GM19351 (cell line): Measurements from ENCODE around the gene ZNF775.
A peak's percentile ranks its signal among the peaks of the same experiment; 100 is the strongest.

Experiments used
- ATAC-seq: cut with Tn5 transposase; IDR thresholded peaks from one replicate; pipeline ENCODE4 v1.9.1; 2021; ENCODE audit warnings: mild to moderate bottlenecking, moderate library complexity; ENCODE audit not compliant: unreplicated experiment

ZNF775 gene

DNA sequence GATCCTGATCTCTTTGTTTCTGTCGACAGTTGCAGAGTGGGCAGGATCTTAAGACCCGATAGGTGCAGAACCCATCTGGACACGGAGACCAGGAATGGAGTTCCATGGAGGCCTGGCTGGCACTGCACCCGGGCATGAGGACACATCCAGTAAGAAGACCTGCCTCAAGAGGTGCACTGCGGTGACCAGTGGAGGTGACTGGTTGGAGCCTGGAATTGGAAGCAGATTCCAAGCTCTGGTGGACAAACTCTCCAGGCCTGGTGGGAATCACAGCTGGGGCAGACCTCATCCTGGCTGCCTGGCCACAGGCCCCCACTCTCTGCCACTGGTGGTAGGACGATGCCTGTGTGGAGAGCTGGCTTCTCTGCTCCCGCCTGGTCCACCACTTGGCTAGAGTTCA lies 31.0 kb downstream of the ZNF775 start:
- no peak for ATAC-seq

GRCh38 chr7:150410680-150411346 lies 31.7 kb downstream of the ZNF775 start:
- no peak for ATAC-seq

- no peak for ATAC-seq
These were observed 32.5 kb downstream of the ZNF775 start for GRCh38 chr7:150411606-150412005.

DNA sequence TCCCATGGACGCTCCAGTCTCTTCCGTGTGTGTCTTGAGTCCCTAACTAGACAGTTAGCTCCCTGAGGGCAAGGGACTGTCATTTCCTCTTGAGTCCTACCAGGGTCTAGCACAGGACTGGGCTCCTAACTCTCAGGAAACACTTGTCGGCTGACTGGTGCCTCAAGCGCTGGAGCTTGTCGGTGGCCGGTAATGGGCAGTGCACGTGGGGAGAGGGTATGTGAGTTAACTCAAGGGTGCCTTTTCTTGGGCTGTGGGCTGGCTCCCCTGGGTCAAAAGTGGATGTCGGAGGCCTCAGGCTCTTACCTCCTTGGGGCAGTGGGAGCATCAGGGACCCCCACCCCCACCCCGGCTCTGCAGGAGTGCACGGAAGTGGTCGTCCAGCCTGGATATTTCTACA lies 32.9 kb downstream of the ZNF775 start:
- no peak for ATAC-seq

- no peak for ATAC-seq
These were observed 33.7 kb downstream of the ZNF775 start for GRCh38 chr7:150412518-150413488.

- ATAC-seq: no peak
These were observed 34.5 kb downstream of the ZNF775 start for GRCh38 chr7:150413640-150414081.

GRCh38 chr7:150415161-150416153 lies 36.3 kb downstream of the ZNF775 start:
- ATAC-seq: no peak

DNA sequence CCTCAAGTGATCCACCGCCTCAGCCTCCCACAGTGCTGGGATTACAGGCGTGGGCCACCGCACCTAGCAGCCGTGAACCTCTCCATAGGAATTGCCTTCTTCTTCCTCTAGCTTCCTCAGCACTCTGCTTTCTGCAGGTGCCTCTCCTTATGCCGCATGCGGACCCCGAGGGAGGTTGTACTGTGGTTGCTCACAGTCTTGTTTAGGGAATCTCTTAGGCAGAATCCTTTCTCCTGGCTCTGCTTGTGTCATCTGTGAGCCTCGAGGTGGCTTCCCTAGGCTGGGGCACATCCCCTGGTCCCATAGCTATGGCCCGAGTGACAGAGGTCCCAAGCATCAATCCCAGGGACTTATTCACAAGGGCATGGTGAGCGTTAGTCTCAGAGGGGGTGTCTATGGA lies 38.1 kb downstream of the ZNF775 start:
- no peak for ATAC-seq

DNA sequence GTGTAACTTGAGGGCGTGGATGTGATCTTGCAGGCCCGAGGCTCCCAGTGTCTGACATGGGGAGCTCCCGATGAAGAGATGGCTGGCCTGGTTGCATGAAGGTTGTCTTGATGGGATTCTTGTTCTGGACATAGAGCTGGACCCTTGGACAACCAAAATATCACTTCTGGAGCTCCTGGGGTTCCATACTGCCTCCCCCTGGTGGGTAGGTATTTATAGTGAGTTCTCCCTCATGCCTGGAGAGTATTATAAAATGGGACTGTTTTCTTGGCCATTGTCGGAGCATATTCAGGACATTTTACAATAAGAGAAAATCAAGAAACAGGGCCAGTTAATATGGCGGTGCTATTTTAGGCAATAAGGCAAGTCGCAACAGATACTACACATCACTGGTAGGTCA lies 38.7 kb downstream of the ZNF775 start:
- ATAC-seq: no peak

DNA sequence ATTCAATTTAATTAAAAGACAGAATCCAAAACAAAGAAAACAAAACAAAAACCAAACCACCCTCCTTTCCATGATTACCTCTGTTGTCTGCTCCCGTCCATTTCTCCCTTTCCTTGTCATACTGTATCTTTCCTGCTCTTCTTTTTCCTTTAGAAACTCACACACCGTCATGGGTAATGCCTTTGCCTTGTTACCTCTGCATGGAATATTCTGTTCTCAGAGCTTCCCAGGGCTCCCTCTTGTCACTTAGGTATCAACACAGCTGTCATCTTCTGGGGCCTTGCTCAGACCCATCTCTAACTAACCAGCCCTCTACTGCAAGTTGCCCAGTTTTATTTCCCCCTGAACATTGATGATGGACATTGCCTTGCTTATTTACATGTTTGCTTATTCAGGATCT lies 41.1 kb downstream of the ZNF775 start:
- ATAC-seq: no peak

GRCh38 chr7:150420987-150421674 lies 42.0 kb downstream of the ZNF775 start:
- peak; percentile 99 for ATAC-seq

- ATAC-seq: no peak
These were observed 42.7 kb downstream of the ZNF775 start for GRCh38 chr7:150421831-150422230.

- ATAC-seq: no peak
These were observed 46.5 kb downstream of the ZNF775 start for GRCh38 chr7:150425670-150426069.

DNA sequence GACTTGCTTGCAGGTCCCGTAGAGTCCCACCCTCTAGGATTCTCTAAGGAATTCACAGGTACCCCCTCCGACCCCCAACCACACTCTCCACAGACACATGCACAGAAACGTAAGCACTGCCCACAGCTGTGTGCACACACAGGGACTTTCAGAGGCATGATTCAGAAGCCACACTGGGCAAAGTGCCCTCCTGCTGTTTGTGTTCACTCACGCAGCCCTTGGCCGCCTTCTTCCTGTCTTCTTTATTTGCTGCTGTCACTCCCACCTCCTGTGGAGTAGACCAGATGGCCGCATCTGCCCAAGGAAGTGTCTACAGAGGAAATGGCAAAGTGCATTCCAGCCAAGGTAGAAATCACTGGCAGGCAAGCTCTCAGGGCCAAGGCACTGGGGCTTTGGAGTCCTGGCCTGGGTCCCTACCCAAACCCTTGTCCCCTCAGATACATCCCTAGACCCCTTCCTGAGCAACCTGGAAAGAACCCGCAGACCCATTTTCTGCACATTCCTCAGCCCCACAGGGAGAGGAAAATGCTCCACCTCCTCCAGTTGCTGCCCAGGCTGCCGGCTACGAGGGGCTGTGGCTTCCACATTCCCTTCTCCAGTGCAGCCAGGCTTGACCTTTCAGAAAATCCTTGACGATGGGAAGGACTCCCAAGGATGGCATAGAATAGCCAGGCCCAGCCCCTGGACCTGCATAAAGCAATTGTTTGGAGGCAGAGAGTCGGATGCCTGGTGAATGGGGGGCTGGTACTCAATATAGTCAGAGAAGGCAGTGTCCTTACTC lies 49.7 kb downstream of the ZNF775 start:
- no peak for ATAC-seq

DNA sequence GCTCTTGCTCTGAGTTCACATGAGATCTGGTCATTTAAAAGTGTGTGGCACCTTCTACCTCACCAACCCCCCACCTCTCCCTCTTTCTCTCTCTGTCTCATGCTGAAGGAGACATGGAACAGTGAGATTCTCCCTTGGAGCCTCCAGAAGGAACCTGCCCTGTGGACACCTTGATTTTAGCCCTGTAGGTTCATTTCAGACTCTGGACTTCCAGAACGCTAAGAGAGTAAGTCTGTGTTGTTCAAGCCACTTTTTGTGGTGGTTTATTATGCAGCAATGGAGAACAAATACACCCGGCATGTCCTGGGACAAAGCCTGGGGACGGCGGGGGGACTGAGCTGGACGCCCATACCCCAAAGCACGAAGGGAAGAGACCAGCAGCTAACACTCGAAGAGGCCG lies 50.6 kb downstream of the ZNF775 start:
- no peak for ATAC-seq

DNA sequence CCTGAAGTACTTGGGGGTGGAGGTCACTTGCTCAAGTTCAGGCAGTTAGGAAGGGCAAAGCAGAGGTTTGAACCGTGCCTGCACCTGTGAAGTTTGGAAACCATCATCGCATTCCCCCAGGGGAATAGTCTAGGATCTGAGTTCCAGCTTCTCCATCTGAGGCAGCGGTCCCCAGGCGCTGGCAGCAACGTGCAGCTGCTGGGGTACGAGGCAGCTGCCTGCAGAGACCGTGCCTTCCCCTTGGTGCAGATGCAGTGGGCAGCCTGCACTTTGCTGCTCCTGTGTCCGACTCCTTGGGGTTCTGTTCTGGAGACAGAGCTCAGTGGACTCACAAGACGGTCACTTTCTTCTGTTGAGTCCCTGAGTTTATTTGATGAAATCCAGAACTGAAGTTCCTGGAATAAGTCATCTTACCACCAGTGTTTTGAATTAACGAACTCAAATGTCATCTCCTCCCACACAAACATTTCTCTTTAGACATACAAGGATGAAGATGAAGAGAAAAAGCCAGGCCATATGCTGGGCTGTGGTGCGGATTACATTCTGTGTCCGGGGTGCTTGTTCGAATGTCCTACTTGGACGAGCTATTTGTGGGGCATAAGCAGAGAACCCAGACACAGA lies 51.4 kb downstream of the ZNF775 start:
- ATAC-seq: no peak

GRCh38 chr7:150431839-150432658 lies 52.9 kb downstream of the ZNF775 start:
- ATAC-seq: no peak
